PC-9 (cell line): Measurements from ENCODE around the gene S100A9. TPM values are rescaled to one million over a fixed set of nuclear protein-coding genes. Genes with fewer than 3 reads are reported as not detected.

Experiments used
- BruUV-seq: library from RNA; stranded (reverse); fragments of 400-500 nt; replicated peaks from 2 replicates; lab custom pipeline; 2021; lab: Mats Ljungman, UMichigan
- CTCF ChIA-PET: fragments of 300-600 bp; sonication (Branson Sonifier 250); formaldehyde crosslinking; loops from one replicate; lab custom pipeline; 2022; ENCODE audit warnings: antibody characterized with exemption; lab: Charles Lee
- POLR2A ChIA-PET: fragments of 300-600 bp; sonication (Branson Sonifier 250); formaldehyde crosslinking; loops from one replicate; lab custom pipeline; 2022; ENCODE audit warnings: antibody characterized with exemption; ENCODE audit not compliant: unreplicated experiment; lab: Charles Lee
- DNase-seq, 2 experiments: peaks; one replicate each; pipeline versions ENCODE4 v3.0.0 to v3.0.0-alpha.2; 2015 to 2022; ENCODE audit warnings: mixed read lengths in 1 of 2
- H2AFZ ChIP-seq: fragments of 200-600 bp; sonication (generic); 2 replicates; pipeline ENCODE4 v1.8.1; 2017; ENCODE audit warnings: antibody characterized with exemption
- H3F3A ChIP-seq: fragments of 200-600 bp; sonication (generic); 2 replicates; pipeline ENCODE4 v1.8.1; 2017; ENCODE audit warnings: antibody characterized with exemption, mild to moderate bottlenecking, low read depth; ENCODE audit not compliant: insufficient read depth
- H3K27ac ChIP-seq: fragments of 200-600 bp; sonication (generic); 2 replicates; pipeline ENCODE4 v1.6.1; 2016; ENCODE audit warnings: mixed run types
- H3K27me3 ChIP-seq: fragments of 200-600 bp; sonication (generic); 2 replicates; pipeline ENCODE4 v1.6.1; 2016; ENCODE audit warnings: low read depth, mixed run types; ENCODE audit not compliant: insufficient read depth
- H3K36me3 ChIP-seq: fragments of 200-600 bp; sonication (generic); 2 replicates; pipeline ENCODE4 v1.6.1; 2016; ENCODE audit warnings: low read depth, mixed run types
- H3K4me1 ChIP-seq: fragments of 200-600 bp; sonication (generic); replicated peaks from 2 replicates; pipeline ENCODE4 v1.6.1; 2016; ENCODE audit warnings: mixed run types; ENCODE audit not compliant: insufficient read depth
- H3K4me2 ChIP-seq: fragments of 200-600 bp; sonication (generic); 2 replicates; pipeline ENCODE4 v1.6.1; 2017; ENCODE audit warnings: mixed run types
- H3K4me3 ChIP-seq: fragments of 200-600 bp; sonication (generic); 2 replicates; pipeline ENCODE4 v1.6.1; 2016; ENCODE audit warnings: mixed run types
- H3K79me2 ChIP-seq: fragments of 200-600 bp; sonication (generic); 2 replicates; pipeline ENCODE4 v1.6.1; 2017; ENCODE audit warnings: low read depth, mixed run types
- H3K9me2 ChIP-seq: fragments of 200-600 bp; sonication (generic); 2 replicates; pipeline ENCODE4 v1.8.1; 2017; ENCODE audit warnings: mild to moderate bottlenecking; ENCODE audit not compliant: insufficient read depth
- H3K9me3 ChIP-seq: fragments of 200-600 bp; sonication (generic); 2 replicates; pipeline ENCODE4 v1.8.1; 2016; ENCODE audit warnings: low read depth; ENCODE audit not compliant: insufficient read depth
- H4K20me1 ChIP-seq: fragments of 200-600 bp; sonication (generic); 2 replicates; pipeline ENCODE4 v1.8.1; 2017; ENCODE audit not compliant: insufficient read depth
- CTCF ChIP-seq: fragments of 200-600 bp; sonication (generic); conservative IDR thresholded peaks from 2 replicates; pipeline ENCODE4 v1.6.1; 2017; ENCODE audit warnings: mixed run types, antibody characterized with exemption, mild to moderate bottlenecking, moderate library complexity
- EZH2 ChIP-seq: fragments of 200-600 bp; sonication (generic); IDR thresholded peaks from 2 replicates; pipeline ENCODE4 v1.8.0; 2017; ENCODE audit warnings: antibody characterized with exemption, low read depth
- intact Hi-C: fragments of 100-400 bp; cut with micrococcal nuclease; formaldehyde crosslinking; loops from one replicate; pipeline ENCODE4 v1.10.0; 2022; ENCODE audit not compliant: unreplicated experiment
- total RNA-seq: library from RNA; stranded (reverse); gene quantifications from 2 replicates; pipeline ENCODE4 v1.2.3, GENCODE V29; 2021

The S100A9 gene
- total RNA-seq, 1 experiment from 2014 or later = 4.3 TPM

- Histone ChIP-seq H4K20me1 (no peaks in the 10 kb centered on the region), H3K9me3 (no peaks in the 10 kb centered on the region), H3K4me1 (no peaks in the 10 kb centered on the region), H3K4me3 (no peak overlapping the region), H2AFZ (no peak overlapping the region), H3K9me2 (no peaks in the 10 kb centered on the region), H3K27me3 (peaks cover 59% of the 10 kb centered on the region), H3K36me3 (no peaks in the 10 kb centered on the region), H3K27ac (no peak overlapping the region), H3K4me2 (no peak overlapping the region), H3F3A (no peaks in the 10 kb centered on the region), H3K79me2 (no peaks in the 10 kb centered on the region)
- BruUV-seq = no TSS peak
- intact Hi-C loops = no loop called here
- CTCF ChIA-PET = no interaction called here
- DNase-seq = peak in 1 of 2 experiments; percentile 53
- POLR2A ChIA-PET = no interaction called here
- TF ChIP-seq CTCF (no peak), EZH2 (no peak)
Observed at GRCh38 chr1:153343040-153343681, 14.5 kb upstream of the S100A9 start.

GRCh38 chr1:153343811-153344717 lies 13.6 kb upstream of the S100A9 start:
- Histone ChIP-seq H3K27me3 (peaks cover 50% of the 10 kb centered on the region), H3K4me2 (no peak overlapping the region), H3K79me2 (no peaks in the 10 kb centered on the region), H3K4me1 (no peaks in the 10 kb centered on the region), H3K9me2 (no peaks in the 10 kb centered on the region), H3K9me3 (no peaks in the 10 kb centered on the region), H3K36me3 (no peaks in the 10 kb centered on the region), H3K27ac (no peak overlapping the region), H2AFZ (no peak overlapping the region), H3K4me3 (no peak overlapping the region), H4K20me1 (no peaks in the 10 kb centered on the region), H3F3A (no peaks in the 10 kb centered on the region)
- ChIA-PET CTCF (no interaction called here), POLR2A (no interaction called here)
- no peak for DNase-seq
- TF ChIP-seq EZH2 (no peak), CTCF (no peak)
- no TSS peak for BruUV-seq
- intact Hi-C loops = no loop called here

- intact Hi-C loops = no loop called here
- H3K4me2 ChIP-seq = no peak overlapping the region
- H3K27me3 ChIP-seq = peaks cover 46% of the 10 kb centered on the region
- POLR2A ChIA-PET = no interaction called here
- H3K9me3 ChIP-seq = no peaks in the 10 kb centered on the region
- H3K79me2 ChIP-seq = no peaks in the 10 kb centered on the region
- no peak overlapping the region for H3K4me3 ChIP-seq
- CTCF ChIA-PET = no interaction called here
- no peak for TF ChIP-seq EZH2
- no peak for TF ChIP-seq CTCF
- no peaks in the 10 kb centered on the region for H3K4me1 ChIP-seq
- DNase-seq = no peak
- no peaks in the 10 kb centered on the region for H4K20me1 ChIP-seq
- no peaks in the 10 kb centered on the region for H3K9me2 ChIP-seq
- no TSS peak for BruUV-seq
- H3K27ac ChIP-seq = no peak overlapping the region
- no peaks in the 10 kb centered on the region for H3K36me3 ChIP-seq
- no peaks in the 10 kb centered on the region for H3F3A ChIP-seq
- no peak overlapping the region for H2AFZ ChIP-seq
Observed at GRCh38 chr1:153344718-153345025, 13.0 kb upstream of the S100A9 start.
